Measurements from ENCODE around the gene RYR3. TPM values are rescaled to one million over a fixed set of nuclear protein-coding genes. Genes with fewer than 3 reads are reported as not detected.
A peak's percentile ranks its signal among the peaks of the same experiment; 100 is the strongest.

RYR3 gene
- total RNA-seq, 1 donor from 2014 or later = under 0.01 TPM

- no peak for FAIRE-seq
- H3K27me3 ChIP-seq (ENCODE audit: control insufficient read depth, insufficient read depth, low read length) = no peaks in the 10 kb centered on the region
- TF ChIP-seq, protein P1, sequence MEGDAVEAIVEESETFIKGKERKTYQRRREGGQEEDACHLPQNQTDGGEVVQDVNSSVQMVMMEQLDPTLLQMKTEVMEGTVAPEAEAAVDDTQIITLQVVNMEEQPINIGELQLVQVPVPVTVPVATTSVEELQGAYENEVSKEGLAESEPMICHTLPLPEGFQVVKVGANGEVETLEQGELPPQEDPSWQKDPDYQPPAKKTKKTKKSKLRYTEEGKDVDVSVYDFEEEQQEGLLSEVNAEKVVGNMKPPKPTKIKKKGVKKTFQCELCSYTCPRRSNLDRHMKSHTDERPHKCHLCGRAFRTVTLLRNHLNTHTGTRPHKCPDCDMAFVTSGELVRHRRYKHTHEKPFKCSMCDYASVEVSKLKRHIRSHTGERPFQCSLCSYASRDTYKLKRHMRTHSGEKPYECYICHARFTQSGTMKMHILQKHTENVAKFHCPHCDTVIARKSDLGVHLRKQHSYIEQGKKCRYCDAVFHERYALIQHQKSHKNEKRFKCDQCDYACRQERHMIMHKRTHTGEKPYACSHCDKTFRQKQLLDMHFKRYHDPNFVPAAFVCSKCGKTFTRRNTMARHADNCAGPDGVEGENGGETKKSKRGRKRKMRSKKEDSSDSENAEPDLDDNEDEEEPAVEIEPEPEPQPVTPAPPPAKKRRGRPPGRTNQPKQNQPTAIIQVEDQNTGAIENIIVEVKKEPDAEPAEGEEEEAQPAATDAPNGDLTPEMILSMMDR (IDR thresholded peaks at IDR 0.05; ENCODE audit: insufficient read depth, low read length, severe bottlenecking) = no peak
- no peaks in the 10 kb centered on the region for H3K36me3 ChIP-seq (ENCODE audit: control insufficient read depth, insufficient read depth, low read length)
- H3K4me3 ChIP-seq (ENCODE audit: low read depth, low read length) = no peak overlapping the region
- DNase-seq (ENCODE audit: low read depth) = peak; percentile 25
These were observed 47.5 kb downstream of the RYR3 start for GRCh38 chr15:33358306-33358705.

GRCh38 chr15:33360886-33361285 is 50.1 kb downstream of the RYR3 start:
- TF ChIP-seq, protein P1 (IDR thresholded peaks at IDR 0.05; ENCODE audit: insufficient read depth, low read length, severe bottlenecking) = no peak
- H3K27me3 ChIP-seq (ENCODE audit: control insufficient read depth, insufficient read depth, low read length) = no peaks in the 10 kb centered on the region
- no peaks in the 10 kb centered on the region for H3K36me3 ChIP-seq (ENCODE audit: control insufficient read depth, insufficient read depth, low read length)
- DNase-seq (ENCODE audit: low read depth) (no peak), FAIRE-seq (no peak)
- H3K4me3 ChIP-seq (ENCODE audit: low read depth, low read length) = no peak overlapping the region

GRCh38 chr15:33369941-33370622 is 59.3 kb downstream of the RYR3 start:
- Histone ChIP-seq H3K36me3 (ENCODE audit: control insufficient read depth, insufficient read depth, low read length) (no peaks in the 10 kb centered on the region), H3K4me3 (ENCODE audit: low read depth, low read length) (no peak overlapping the region), H3K27me3 (ENCODE audit: control insufficient read depth, insufficient read depth, low read length) (peaks cover 2% of the 10 kb centered on the region)
- no peak for FAIRE-seq
- no peak for DNase-seq (ENCODE audit: low read depth)
- TF ChIP-seq, protein P1 (IDR thresholded peaks at IDR 0.05; ENCODE audit: insufficient read depth, low read length, severe bottlenecking) = no peak

- FAIRE-seq = no peak
- Histone ChIP-seq H3K4me3 (ENCODE audit: low read depth, low read length) (no peak overlapping the region), H3K27me3 (ENCODE audit: control insufficient read depth, insufficient read depth, low read length) (peaks cover 2% of the 10 kb centered on the region), H3K36me3 (ENCODE audit: control insufficient read depth, insufficient read depth, low read length) (no peaks in the 10 kb centered on the region)
- peak; percentile 8 for DNase-seq (ENCODE audit: low read depth)
- TF ChIP-seq, protein P1 (IDR thresholded peaks at IDR 0.05; ENCODE audit: insufficient read depth, low read length, severe bottlenecking) = no peak
These were observed 59.9 kb downstream of the RYR3 start for GRCh38 chr15:33370623-33371020.

DNA sequence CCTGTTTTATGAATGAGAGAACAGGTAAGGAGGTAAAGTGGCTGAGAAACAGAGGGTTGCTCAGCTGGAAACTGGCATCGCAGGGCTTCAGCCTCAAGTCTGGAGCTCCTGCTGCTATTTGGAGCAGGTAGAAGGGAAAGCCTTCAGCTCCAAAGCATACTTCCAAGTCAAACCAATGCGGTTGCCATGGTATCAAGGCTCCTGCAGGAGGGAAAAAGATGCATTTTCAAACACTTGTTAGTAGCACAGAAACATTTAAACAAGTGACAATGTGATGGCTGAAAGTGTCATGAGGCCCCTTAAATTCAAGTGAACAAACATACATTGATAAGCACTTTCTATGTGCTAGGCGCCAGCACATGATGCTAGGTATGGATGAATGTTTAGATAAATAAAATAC is 60.4 kb downstream of the RYR3 start:
- TF ChIP-seq, protein P1 (IDR thresholded peaks at IDR 0.05; ENCODE audit: insufficient read depth, low read length, severe bottlenecking) = no peak
- Histone ChIP-seq H3K27me3 (ENCODE audit: control insufficient read depth, insufficient read depth, low read length) (peaks cover 2% of the 10 kb centered on the region), H3K36me3 (ENCODE audit: control insufficient read depth, insufficient read depth, low read length) (no peaks in the 10 kb centered on the region), H3K4me3 (ENCODE audit: low read depth, low read length) (no peak overlapping the region)
- no peak for DNase-seq (ENCODE audit: low read depth)
- FAIRE-seq = no peak
